Right lung (tissue), 5 donors: ENCODE results near the gene PLEKHO1. TPM values are rescaled to one million over a fixed set of nuclear protein-coding genes. Genes with fewer than 3 reads are reported as not detected.
"Not testable (repeated sequence)": the region's sequence is repeated elsewhere in the genome, so short reads cannot be mapped to it uniquely, and the experiment has no call there.

Experiments used
- DNase-seq, 2 donors: peaks; one replicate each; pipeline ENCODE4 v3.0.0-alpha.2; 2013
- polyA plus RNA-seq, 5 donors: library from polyadenylated mRNA; unstranded; fragments of 120-200 nt; gene quantifications; one replicate each; pipeline versions ENCODE4 v1.2.1 to v1.2.3, GENCODE V29; 2013; ENCODE audit warnings: inconsistent platforms in 1 of 5, low replicate concordance in 1 of 5; ENCODE audit not compliant: insufficient read length in 5 of 5, insufficient read depth in 1 of 5

Gene PLEKHO1
- polyA plus RNA-seq, 5 donors, result 42.9 to 67.3 (median 48.5) TPM

DNA sequence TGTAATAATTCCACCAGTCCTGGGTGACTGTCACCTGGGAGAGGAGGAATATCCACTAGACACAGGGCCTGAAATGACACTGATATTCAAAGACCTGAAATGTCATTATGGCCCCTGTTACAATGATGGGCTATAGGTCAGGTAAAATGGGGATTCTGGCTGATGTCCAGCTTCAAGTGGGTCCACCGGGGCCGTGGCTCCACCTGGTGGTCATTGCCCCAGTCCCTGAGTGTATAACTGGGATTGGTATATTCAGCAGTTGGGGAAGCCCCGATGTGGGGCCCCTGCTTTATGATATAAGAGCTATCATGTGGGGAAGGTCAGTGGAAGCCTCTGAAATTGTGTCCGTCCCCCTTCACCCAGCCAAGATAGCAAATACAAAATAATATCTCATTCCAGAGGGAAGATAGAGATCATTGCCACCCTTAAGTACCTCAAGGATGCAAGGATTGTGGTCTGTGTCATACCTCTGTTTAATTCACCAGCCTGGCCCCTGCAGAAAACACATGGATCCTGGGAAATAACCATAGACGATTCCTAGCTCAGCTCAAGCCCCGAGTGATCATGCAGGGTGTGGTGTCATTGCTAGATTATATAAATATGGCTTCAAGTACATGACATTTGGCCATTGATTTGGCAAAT is 19.4 kb downstream of the PLEKHO1 start:
- DNase-seq, result peak in 1 of 2 donors; percentile 61

DNA sequence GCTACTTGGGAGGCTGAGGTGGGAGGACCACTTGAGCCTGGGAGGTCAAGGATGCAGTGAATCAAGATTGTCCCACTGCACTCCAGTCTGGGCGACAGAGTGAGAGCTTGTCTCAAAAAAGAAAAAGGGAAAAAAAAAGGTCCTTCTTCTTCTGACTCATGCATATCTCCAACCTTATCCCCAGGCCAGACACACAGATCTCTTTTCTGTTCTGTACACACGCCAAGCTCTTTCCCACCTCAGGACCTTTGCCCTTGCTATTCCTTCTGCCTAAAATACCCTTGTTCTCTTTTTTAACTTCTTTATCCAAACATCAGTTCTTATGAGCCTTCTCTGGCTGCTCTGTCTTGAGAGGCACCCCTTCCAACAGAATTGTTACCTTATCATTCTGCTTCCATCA is 22.1 kb downstream of the PLEKHO1 start:
- DNase-seq, result no peak

DNA sequence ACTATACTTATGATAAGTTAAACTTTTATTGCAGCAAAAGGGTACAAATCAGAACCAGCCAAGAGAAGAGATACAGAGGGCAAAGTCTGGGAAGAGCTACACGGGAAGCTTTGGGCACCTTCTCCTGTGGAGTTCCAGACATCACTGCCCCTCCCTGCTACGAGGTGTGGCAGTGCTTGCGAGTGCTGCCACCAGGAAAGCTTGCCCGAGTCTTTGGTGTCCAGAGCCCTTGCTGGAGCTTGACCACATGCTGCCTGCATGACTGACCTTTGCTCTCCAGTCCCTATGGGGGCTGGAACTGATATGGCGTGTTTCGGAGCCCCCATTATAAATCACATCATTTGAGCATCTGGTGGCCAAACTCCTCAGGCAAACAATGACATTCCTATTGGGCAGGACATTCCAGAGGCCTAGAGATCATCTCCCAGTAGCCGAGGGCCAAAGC is 23.4 kb downstream of the PLEKHO1 start:
- no peak for DNase-seq

DNA sequence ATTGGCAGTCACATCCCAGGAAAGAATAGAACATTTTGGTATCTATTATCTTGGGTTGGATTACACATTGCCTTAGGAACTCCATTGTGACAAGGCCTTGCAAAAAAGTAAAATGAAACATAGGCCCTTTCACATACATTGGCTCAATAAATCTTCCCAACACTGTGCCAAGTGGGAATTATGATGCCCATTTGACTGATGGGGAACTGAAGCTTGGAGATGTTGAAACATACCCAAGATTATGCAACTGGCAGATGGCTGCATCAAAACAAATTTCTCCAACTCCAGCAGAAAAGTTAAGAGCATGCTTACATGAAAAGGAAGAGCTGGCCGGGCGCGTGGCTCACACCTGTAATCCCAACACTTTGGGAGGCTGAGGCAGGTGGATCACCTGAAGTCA is 26.9 kb downstream of the PLEKHO1 start:
- no peak for DNase-seq

DNA sequence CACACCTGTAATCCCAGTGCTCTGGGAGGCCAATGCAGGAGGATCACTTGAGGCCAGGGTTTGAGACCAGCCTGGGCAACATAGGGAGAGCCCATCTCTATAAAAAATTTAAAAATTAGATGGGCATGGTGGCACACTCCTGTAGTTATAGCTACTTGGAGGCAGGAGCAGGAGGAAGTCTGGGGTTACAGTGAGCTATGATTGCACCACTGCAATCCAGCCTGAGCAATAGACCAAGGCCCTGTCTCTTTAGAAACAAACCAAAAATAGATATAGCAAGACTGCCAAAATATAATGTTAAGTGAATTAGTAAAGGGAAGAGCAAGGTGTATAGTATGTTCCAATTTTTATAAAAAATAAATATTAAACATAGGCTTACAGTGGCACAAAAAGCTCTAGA is 28.8 kb downstream of the PLEKHO1 start:
- DNase-seq, result no peak

DNA sequence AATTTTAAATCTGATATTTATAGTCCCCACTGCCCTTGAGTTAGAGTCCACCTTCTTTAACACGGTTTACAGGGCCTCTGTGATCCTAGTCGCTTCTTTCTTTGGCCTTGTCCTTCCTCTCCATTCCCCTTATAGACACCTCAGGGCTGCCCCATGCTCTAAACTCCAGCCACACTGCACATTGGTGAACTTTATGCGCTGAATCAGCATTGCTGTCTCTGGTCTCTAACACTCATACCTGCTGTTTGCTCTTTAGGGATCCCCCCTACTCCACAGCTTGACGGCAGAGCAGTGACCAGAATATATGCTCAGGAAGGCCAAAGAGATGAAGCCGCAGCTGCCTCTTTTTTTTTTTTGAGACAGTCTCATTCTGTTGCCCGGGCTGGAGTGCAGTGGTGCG is 30.2 kb downstream of the PLEKHO1 start:
- no peak for DNase-seq

DNA sequence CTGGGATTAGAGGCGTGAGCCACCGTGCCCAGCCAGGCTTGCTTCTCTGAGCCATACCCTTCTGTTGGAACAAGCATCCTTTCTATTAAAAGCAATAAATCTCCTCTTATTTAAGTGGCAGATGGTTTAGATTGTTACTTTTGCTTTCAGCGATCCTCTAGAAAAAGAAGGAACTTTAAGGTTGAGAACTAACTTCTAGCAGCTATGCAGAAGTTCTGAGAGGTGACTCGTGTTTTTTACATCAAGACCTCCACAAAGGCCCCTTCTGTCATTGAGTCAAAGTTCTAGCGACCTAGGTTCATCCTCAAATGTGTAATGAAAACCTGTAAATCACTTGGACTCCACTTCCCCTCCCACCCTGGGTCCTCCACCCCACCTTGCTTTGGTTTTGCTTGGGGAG is 30.8 kb downstream of the PLEKHO1 start:
- no peak for DNase-seq

DNA sequence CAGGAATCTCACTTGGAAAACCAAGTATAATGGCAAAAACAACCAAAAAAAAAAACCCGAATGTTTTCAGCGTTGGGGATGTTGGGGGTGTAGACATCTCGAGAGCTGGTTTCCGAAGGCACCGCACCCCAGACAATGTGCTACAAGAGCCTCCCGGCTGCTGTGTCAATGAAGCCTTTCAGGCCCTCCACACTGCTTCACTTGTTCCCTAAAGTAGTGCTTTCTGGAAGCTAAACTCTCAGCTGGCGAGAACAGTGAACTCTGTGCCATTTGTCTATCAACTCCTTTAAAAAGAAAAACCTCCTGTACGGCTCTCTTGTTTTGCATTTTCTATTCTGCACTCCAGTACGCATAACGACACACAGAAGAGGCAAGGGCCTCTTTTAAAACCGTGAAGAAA is 32.5 kb downstream of the PLEKHO1 start:
- no peak for DNase-seq

DNA sequence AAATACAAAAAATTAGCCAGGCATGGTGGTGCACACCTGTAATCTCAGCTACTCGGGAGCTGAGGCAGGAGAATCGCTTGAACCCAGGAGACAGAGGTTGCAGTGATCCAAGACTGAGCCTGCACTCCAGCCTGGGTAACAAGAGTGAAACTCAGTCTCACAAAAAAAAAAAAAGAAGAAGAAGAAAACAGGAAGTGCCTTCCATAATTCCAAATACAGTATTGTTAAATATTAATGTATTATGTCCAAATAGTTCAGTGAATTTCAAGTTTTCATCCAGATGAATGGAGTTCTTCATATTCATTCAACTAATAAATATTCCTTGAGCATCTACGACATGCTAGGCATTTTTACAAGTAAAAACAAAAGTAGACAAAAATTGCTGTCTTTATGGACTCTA is 33.3 kb downstream of the PLEKHO1 start:
- no peak for DNase-seq

DNA sequence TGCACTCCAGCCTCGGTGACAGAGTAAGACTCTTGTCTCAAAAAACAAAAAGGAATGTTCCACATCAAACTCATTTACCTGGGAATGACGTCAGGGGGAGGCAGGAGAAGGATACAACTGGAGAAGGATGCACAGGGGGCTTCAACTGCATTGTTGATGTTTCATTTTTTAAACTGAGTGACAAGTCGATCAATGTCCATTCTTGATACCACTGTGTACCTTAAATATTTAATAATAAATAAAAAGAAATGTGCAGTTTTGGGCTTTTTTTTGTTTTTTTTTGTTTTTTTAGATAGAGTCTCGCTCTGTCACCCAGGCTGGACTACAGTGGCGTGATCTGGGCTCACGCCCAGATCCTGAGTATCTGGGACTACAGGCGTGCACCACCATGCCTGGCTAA is 35.8 kb downstream of the PLEKHO1 start:
- DNase-seq, result no peak

DNA sequence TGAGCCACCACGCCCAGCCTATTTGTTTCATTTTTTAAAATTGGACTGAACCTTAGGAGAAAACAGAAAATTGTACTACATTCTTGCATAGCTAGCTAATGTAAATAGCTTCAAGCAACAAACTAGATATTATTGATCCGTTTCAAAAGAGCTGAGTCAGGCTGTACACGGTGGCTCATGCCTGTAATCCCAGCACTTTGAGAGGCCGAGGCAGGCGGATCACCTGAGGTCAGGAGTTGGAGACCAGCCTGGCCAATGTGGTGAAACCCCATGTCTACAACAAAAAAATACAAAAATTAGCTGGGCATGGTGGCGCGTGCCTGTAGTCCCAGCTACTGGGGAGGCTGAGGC is 36.7 kb downstream of the PLEKHO1 start:
- DNase-seq, result not testable (repeated sequence)

DNA sequence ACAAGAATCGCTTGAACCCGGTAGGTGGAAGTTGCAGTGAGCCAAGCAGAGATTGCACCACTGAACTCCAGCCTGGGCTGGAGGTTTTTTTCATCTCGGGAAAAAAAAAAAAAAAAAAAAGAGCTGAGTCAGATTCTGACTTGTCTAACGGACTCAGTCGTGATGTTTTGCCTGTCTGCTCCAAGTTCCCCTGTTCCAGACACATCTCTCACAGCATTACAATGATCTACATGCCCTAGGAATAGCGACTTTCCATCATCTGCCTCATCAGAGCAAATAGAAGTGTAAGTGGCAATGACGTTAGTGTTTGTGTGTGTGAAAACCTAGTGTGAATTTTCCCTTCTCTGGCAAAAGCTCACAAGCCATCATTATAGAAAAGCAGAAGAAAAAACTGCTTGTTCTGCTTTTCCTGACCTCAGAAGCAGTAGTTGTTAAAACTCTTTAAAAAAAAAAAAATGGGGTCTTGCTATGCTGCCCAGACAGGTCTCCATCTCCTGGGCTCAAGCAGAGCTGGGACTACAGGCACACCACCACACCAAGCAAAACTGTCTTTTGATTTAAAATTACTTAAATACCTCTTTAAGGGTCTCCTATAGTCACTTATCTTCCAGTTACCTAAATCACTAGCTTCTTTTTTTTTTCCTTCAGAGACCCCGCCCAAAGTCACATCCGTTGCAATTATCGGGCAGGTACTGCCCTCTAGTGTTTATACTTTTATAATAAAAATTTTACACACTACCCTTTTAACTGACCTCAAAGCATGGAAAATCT is 37.3 kb downstream of the PLEKHO1 start:
- DNase-seq, result peak in 1 of 2 donors; percentile 48

DNA sequence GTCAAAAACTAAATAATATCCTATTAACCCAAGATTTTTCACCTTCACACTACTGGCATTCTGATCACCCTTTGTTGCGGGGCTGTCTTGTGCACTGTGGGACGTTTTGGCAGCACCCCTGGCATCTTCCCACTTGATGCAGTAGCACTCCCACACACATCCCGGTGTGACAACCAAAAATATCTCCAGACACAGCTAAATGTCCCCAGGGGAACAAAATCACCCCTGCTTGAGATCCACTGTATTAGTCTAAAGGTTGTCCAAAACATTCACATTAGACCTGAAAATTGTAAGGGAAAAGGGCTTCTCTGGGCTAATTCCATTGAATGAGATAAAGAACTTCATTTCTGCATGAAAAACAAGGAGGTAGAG is 37.8 kb downstream of the PLEKHO1 start:
- DNase-seq, result no peak

DNA sequence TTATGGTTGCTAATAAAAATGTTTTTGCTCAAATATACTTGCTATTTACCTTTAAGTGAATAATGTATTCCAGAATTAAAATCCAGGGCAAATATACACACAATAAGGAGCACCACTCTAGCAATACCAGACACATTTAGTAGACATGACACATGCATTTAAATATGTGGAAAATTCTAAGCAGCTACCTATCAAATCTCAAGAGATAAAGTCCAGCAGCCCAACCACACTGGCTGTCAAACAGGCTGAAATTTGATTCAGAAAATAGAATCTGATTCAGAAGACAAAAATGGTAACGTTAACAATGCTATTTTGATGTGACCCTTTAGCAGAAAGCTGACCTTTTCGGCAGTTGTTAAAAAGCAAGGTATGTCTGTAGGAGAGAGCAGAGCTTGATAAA is 42.3 kb downstream of the PLEKHO1 start:
- no peak for DNase-seq

DNA sequence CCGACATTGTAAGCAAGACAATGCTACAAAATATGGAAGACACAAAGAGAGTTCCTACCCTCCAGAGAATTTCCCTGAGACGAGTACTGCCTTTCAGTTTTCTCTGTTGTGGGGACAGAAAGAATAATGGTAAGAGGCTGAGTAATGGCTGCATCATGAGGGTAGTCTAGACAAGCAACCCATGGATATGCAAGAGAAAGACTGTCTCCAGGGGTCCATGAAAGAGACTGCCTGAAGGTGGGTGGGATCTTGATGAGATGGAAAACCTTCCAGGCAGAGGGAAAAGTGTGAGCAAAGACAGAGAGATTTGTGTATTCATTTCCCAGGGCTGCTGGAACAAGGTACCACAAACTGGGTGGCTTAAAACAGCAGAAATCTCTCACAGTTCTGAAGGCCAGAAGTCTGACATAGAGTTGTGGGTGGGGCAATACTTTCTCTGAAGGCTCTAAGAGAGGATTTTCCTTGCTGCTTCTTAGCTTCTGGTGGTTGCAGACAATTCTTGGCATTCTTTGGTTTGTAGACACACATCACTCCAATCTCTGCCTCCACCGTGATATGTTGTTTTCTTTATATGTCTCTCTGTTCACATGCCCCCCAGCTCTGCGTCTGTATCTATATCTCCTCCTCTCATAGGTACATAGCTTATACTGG is 44.8 kb downstream of the PLEKHO1 start:
- DNase-seq, result no peak

DNA sequence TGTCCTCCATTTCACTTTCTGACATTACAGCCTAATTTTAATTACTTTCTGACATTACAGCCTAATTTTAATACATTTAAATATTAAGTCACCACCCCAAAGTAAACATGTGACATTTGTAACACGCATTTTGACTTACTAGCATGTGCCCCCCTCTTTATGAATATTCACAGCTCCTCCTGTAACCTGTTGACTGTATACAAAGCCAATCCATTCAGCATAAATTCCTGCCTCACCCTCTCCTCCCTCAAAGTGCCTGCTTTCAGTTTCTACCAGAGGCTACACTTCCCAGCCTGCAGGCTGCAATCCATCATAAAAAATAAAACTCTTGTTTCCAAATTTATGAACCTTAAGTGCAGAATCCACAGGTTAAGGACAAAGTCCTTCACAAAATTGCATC is 46.7 kb downstream of the PLEKHO1 start:
- DNase-seq, result no peak

DNA sequence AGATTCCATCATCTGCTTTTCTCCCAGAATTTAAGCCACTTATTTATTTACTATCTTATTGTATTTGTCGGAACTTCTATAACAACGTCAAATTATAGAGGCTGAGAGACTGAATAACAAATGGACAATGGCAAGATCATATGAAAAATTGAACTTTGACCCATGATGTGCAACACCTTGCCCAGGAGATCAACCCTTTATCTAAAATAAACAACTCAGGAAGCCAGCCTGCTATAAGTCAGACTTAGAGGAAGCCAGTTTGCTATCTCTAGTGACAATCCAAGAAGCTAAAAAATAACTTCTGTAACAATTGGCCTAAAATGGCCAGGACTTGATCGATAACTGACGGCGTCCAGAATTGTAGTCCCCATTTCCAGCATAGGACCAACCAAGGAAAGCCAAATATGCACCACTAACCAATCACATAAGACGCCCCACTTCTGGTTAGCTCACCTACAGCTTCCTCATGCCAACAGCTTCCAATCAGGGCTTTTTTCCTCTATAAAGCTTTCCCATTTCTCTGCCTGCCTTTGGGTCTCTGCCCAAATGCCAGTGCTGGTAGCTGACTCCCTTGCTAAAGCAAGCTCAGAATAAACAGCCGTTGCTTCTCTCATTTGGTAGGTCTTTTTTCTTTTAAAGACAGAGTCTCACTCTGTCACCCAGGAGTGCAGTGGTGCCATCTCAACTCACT is 57.7 kb downstream of the PLEKHO1 start:
- no peak for DNase-seq

DNA sequence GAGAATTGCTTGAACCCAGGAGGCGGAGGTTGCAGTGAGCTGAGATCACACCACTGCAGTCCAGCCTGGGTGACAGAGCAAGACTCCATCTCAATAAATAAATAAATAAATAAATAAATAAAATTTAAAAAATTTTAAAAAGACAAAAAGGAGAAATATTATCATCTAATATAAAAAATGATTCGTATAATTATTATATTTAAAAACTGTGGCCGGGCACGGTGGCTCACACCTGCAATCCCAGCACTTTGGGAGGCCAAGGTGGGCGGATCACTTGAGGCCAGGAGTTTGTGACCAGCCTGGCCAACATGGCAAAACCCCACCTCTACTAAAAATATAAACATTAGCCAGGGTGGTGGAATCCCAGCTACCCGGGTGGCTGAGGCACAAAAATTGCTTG is 58.7 kb downstream of the PLEKHO1 start:
- not testable (repeated sequence) for DNase-seq
